ENCODE measurements around the gene SLC9A9. TPM values are rescaled to one million over a fixed set of nuclear protein-coding genes. Genes with fewer than 3 reads are reported as not detected.
"Not testable (repeated sequence)": the region's sequence is repeated elsewhere in the genome, so short reads cannot be mapped to it uniquely, and the experiment has no call there.

The SLC9A9 gene
- total and polyA plus RNA-seq, 2 donors (not counting 1 experiment from before 2014, with no cell fraction given), result 14.3 to 74.0 TPM

DNA sequence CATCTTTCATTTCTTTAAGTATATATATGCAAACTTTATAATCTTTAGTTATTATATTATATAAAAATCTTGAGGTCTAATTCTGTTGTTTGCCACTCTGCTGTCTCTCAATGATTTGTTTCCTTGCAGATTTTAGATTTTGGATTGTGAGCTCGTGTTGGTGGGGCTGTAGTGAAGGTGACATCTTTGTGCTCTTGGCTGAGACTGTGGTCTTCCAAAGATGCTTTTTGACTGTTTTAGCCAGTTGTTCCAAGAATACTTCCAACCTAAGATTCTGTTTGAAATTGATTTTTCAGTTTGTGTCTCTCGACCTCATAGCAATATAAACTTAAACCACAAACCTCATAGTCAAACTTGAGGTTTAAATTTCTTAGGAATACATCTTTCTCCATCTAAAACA is 326.5 kb downstream of the SLC9A9 start:
- Histone ChIP-seq H3K4me3 (replicated peaks in 1 of 4; ENCODE audit: control extremely low read depth in 1 of 4, insufficient read depth in 1 of 4, low read depth in 3 of 4, low read length in 4 of 4) (no peak overlapping the region), H3K27ac (ENCODE audit: insufficient read depth, low read length) (no peak overlapping the region), H3K4me2 (ENCODE audit: extremely low read depth, insufficient read depth, low read length) (no peak overlapping the region), H3K36me3 (ENCODE audit: control insufficient read depth, insufficient read depth, low read length) (no peaks in the 10 kb centered on the region), H2AFZ (ENCODE audit: low read length) (no peak overlapping the region), H4K20me1 (ENCODE audit: control insufficient read depth, extremely low read depth, insufficient read depth, low read length) (no peaks in the 10 kb centered on the region), H3K79me2 (ENCODE audit: control insufficient read depth, insufficient read depth, low read length) (no peaks in the 10 kb centered on the region), H3K4me1 (ENCODE audit: control insufficient read depth, extremely low read depth, insufficient read depth, low read length) (peaks cover 2% of the 10 kb centered on the region), H3K27me3 (ENCODE audit: control insufficient read depth, insufficient read depth, low read length) (no peaks in the 10 kb centered on the region), H3K9ac (ENCODE audit: insufficient read depth, low read length) (no peak overlapping the region), H3K9me3 (ENCODE audit: control insufficient read depth, insufficient read depth, low read depth, low read length) (no peaks in the 10 kb centered on the region)
- no peak for DNase-seq (ENCODE audit: low read depth in 2 of 2)
- TF ChIP-seq, protein P1, sequence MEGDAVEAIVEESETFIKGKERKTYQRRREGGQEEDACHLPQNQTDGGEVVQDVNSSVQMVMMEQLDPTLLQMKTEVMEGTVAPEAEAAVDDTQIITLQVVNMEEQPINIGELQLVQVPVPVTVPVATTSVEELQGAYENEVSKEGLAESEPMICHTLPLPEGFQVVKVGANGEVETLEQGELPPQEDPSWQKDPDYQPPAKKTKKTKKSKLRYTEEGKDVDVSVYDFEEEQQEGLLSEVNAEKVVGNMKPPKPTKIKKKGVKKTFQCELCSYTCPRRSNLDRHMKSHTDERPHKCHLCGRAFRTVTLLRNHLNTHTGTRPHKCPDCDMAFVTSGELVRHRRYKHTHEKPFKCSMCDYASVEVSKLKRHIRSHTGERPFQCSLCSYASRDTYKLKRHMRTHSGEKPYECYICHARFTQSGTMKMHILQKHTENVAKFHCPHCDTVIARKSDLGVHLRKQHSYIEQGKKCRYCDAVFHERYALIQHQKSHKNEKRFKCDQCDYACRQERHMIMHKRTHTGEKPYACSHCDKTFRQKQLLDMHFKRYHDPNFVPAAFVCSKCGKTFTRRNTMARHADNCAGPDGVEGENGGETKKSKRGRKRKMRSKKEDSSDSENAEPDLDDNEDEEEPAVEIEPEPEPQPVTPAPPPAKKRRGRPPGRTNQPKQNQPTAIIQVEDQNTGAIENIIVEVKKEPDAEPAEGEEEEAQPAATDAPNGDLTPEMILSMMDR (conservative IDR thresholded peaks at IDR 0.05 in 1 of 2, IDR thresholded peaks at IDR 0.05 in 1 of 2; ENCODE audit: low read depth in 1 of 2, low read length in 2 of 2), result no peak
- no peak for TF ChIP-seq EZH2 (IDR thresholded peaks at IDR 0.05; ENCODE audit: low read length, missing control alignments)

DNA sequence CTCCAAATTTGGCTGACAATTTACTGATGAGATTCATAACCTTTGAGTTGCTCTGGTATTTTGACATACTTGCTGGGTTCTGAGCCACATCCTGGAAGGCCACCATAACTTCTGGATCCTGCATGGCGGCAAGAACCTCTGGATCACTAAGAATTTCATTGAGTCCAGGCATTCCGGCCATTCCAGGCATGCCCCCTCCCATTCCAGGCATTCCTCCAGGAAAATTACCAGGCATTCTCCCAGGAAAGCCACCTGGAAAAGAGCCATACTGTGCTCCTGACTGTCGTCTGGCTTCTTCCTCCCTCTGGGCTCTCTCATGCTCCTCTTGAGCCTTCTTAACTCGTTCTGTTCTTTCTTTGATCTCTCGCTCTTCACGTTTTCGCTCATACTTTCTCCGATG is 331.1 kb downstream of the SLC9A9 start:
- H3K36me3 ChIP-seq (ENCODE audit: control insufficient read depth, insufficient read depth, low read length); H3K9me3 ChIP-seq (ENCODE audit: control insufficient read depth, insufficient read depth, low read depth, low read length); H3K4me3 ChIP-seq (replicated peaks in 1 of 4; ENCODE audit: control extremely low read depth in 1 of 4, insufficient read depth in 1 of 4, low read depth in 3 of 4, low read length in 4 of 4); H2AFZ ChIP-seq (ENCODE audit: low read length); H3K9ac ChIP-seq (ENCODE audit: insufficient read depth, low read length); H3K4me1 ChIP-seq (ENCODE audit: control insufficient read depth, extremely low read depth, insufficient read depth, low read length); H3K4me2 ChIP-seq (ENCODE audit: extremely low read depth, insufficient read depth, low read length); H3K27ac ChIP-seq (ENCODE audit: insufficient read depth, low read length); H3K79me2 ChIP-seq (ENCODE audit: control insufficient read depth, insufficient read depth, low read length); H3K27me3 ChIP-seq (ENCODE audit: control insufficient read depth, insufficient read depth, low read length); H4K20me1 ChIP-seq (ENCODE audit: control insufficient read depth, extremely low read depth, insufficient read depth, low read length): not testable (repeated sequence)
- DNase-seq (ENCODE audit: low read depth in 2 of 2), result peak in 1 of 2 donors; percentile 32

DNA sequence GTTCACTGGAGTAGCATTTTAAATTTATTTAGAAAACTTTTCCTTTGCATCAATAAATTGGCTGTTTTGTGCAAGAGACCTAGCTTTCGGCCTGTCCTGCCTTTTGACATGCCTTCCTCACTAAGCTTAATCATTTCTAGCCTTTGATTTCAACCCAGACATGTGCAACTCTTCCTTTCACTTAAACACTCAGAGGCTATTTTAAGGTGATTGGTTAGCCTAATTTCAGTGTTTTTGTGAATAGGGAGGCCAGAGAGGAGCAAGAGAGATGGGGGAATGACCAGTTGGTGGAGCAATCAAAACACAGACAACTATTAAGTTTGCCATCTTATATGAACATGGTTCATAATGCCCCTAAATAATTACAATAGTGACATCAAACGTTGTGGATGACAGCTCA is 333.4 kb downstream of the SLC9A9 start:
- H2AFZ ChIP-seq (ENCODE audit: low read length), result no peak overlapping the region
- no peak for TF ChIP-seq EZH2 (IDR thresholded peaks at IDR 0.05; ENCODE audit: low read length, missing control alignments)
- TF ChIP-seq, protein P1 (conservative IDR thresholded peaks at IDR 0.05 in 1 of 2, IDR thresholded peaks at IDR 0.05 in 1 of 2; ENCODE audit: low read depth in 1 of 2, low read length in 2 of 2), result no peak
- H3K79me2 ChIP-seq (ENCODE audit: control insufficient read depth, insufficient read depth, low read length), result no peaks in the 10 kb centered on the region
- H3K36me3 ChIP-seq (ENCODE audit: control insufficient read depth, insufficient read depth, low read length), result no peaks in the 10 kb centered on the region
- no peak for DNase-seq (ENCODE audit: low read depth in 2 of 2)
- H3K4me3 ChIP-seq (replicated peaks in 1 of 4; ENCODE audit: control extremely low read depth in 1 of 4, insufficient read depth in 1 of 4, low read depth in 3 of 4, low read length in 4 of 4), result no peak overlapping the region
- no peaks in the 10 kb centered on the region for H4K20me1 ChIP-seq (ENCODE audit: control insufficient read depth, extremely low read depth, insufficient read depth, low read length)
- H3K27me3 ChIP-seq (ENCODE audit: control insufficient read depth, insufficient read depth, low read length), result no peaks in the 10 kb centered on the region
- no peak overlapping the region for H3K4me2 ChIP-seq (ENCODE audit: extremely low read depth, insufficient read depth, low read length)
- no peak overlapping the region for H3K9ac ChIP-seq (ENCODE audit: insufficient read depth, low read length)
- no peaks in the 10 kb centered on the region for H3K9me3 ChIP-seq (ENCODE audit: control insufficient read depth, insufficient read depth, low read depth, low read length)
- no peak overlapping the region for H3K27ac ChIP-seq (ENCODE audit: insufficient read depth, low read length)
- H3K4me1 ChIP-seq (ENCODE audit: control insufficient read depth, extremely low read depth, insufficient read depth, low read length), result no peaks in the 10 kb centered on the region

Data from fibroblast of lung (primary cell).